ENCODE measurements around the gene RABL6. TPM values are rescaled to one million over a fixed set of nuclear protein-coding genes. Genes with fewer than 3 reads are reported as not detected.
"Not testable (repeated sequence)": the region's sequence is repeated elsewhere in the genome, so short reads cannot be mapped to it uniquely, and the experiment has no call there.

Gene RABL6
- total RNA-seq, 2 experiments from 2014 or later = 74.9 to 82.7 TPM

- Mint-ChIP-seq H3K4me1 (ENCODE audit: low read depth) (no peaks in the 10 kb centered on the region), H3K4me3 (no peak overlapping the region), H3K27me3 (ENCODE audit: low read depth) (no peaks in the 10 kb centered on the region), H3K9me3 (no peaks in the 10 kb centered on the region), H3K27ac (no peak overlapping the region), H3K36me3 (ENCODE audit: low read depth) (peaks cover 10% of the 10 kb centered on the region)
- DNase-seq = no peak
- intact Hi-C loops (cut with micrococcal nuclease) = no loop called here
- CTCF ChIA-PET = no interaction called here
Observed at GRCh38 chr9:136827794-136828473, 20.2 kb downstream of the RABL6 start.

GRCh38 chr9:136828474-136829140 lies 20.9 kb downstream of the RABL6 start:
- peaks cover 8% of the 10 kb centered on the region for H3K36me3 Mint-ChIP-seq (ENCODE audit: low read depth)
- H3K4me3 Mint-ChIP-seq = no peak overlapping the region
- intact Hi-C loops (cut with micrococcal nuclease) = no loop called here
- H3K27me3 Mint-ChIP-seq (ENCODE audit: low read depth) = no peaks in the 10 kb centered on the region
- H3K4me1 Mint-ChIP-seq (ENCODE audit: low read depth) = no peaks in the 10 kb centered on the region
- no peak overlapping the region for H3K27ac Mint-ChIP-seq
- CTCF ChIA-PET = interaction anchor here (0.6 kb wide), 1 partner anchor 38 kb away, joined by 3 read pairs; the partner anchor contains the start of gene TMEM141
- no peaks in the 10 kb centered on the region for H3K9me3 Mint-ChIP-seq
- DNase-seq = no peak

DNA sequence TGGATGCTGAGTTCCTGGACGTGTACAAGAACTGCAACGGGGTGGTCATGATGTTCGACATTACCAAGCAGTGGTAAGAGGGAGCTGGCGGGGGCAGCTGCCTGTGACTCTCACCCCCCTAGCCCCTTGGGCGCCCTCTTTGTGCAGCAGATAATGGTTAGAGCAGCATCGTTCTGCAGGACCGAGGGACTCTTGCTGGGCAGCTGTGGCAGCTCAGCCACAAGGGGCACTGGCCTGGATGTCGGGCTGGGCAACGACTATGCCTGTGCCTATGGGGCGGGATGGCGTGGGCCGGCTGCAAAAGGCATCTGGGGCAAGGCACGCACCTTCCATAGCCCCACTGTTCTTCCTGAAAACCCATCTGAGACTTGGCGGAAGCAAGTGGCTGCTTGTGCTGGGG lies 21.7 kb downstream of the RABL6 start:
- DNase-seq = no peak
- Mint-ChIP-seq H3K27ac (no peak overlapping the region), H3K27me3 (ENCODE audit: low read depth) (no peaks in the 10 kb centered on the region), H3K4me3 (no peak overlapping the region), H3K9me3 (no peaks in the 10 kb centered on the region), H3K36me3 (ENCODE audit: low read depth) (peaks cover 8% of the 10 kb centered on the region), H3K4me1 (ENCODE audit: low read depth) (no peaks in the 10 kb centered on the region)
- intact Hi-C loops (cut with micrococcal nuclease) = no loop called here
- CTCF ChIA-PET = interaction anchor here (0.6 kb wide), 1 partner anchor 38 kb away, joined by 3 read pairs; the partner anchor contains the start of gene TMEM141

DNA sequence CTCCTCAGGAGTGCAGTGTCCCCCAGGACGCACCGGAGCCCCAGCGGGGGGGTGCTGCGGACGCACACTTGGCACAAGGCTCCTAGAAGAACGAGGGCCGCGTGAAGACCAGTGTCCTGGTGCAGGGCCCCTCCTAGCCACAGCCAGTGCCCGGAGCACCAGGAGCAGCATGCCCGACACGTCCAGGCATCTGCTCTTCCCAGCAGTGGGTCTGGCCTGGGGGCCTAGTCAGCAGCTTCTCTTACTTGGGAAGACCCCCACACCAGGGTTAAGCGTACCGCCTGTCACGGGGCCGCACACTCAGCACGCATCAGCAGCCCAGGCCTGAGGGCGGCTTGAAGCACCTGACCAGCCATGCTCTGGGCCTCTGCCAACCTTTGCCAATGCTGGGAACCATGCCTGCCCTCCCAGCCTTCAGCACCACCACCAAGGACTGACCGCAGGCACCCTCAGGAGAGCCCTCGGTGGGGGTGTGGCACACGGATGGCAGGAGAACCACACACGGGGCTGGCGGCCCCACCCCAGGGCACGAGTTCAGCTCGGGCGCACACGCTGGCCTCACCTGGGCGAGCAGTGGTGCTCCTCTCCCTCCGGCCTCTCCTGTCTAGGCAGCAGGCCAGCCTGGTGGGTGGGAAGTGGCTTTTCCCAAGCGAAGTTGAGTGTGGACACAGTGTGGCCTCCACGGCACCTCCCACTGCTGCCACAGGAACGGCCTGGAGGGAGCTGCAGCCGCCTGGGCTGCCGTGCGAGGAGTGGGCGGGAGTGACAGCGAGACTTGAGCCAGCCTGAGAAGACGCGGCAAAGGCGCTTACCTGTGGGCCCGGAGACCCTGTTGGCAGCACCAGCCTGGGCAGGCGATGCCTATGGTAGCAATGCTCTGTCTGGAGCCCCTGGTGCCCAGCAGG lies 22.5 kb downstream of the RABL6 start:
- H3K4me3 Mint-ChIP-seq = no peak overlapping the region
- H3K27ac Mint-ChIP-seq = no peak overlapping the region
- CTCF ChIA-PET = no interaction called here
- intact Hi-C loops (cut with micrococcal nuclease) = no loop called here
- DNase-seq = no peak
- no peaks in the 10 kb centered on the region for H3K27me3 Mint-ChIP-seq (ENCODE audit: low read depth)
- H3K36me3 Mint-ChIP-seq (ENCODE audit: low read depth) = peaks cover 6% of the 10 kb centered on the region
- no peaks in the 10 kb centered on the region for H3K4me1 Mint-ChIP-seq (ENCODE audit: low read depth)
- H3K9me3 Mint-ChIP-seq = no peaks in the 10 kb centered on the region

- Mint-ChIP-seq H3K27me3 (ENCODE audit: low read depth) (no peaks in the 10 kb centered on the region), H3K9me3 (no peaks in the 10 kb centered on the region), H3K27ac (no peak overlapping the region), H3K4me3 (no peak overlapping the region), H3K36me3 (ENCODE audit: low read depth) (peaks cover 6% of the 10 kb centered on the region), H3K4me1 (ENCODE audit: low read depth) (no peaks in the 10 kb centered on the region)
- CTCF ChIA-PET = no interaction called here
- intact Hi-C loops (cut with micrococcal nuclease) = no loop called here
- DNase-seq = no peak
Observed at GRCh38 chr9:136831002-136831719, 23.4 kb downstream of the RABL6 start.

DNA sequence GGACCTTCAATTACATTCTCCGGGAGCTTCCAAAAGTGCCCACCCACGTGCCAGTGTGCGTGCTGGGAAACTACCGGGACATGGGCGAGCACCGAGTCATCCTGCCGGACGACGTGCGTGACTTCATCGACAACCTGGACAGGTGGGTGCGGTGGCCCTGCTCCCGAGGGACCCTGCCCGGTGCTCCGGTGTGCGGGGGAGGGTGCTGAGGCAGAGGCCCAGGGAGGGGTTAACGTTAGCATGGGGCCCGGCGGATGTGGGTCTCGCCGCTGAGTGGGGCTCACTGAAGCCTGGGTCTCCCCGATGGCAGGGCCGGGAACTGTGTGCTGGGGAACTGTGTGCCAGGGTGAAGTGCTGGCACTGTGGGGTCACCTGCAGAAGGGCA lies 24.0 kb downstream of the RABL6 start:
- intact Hi-C loops (cut with micrococcal nuclease) = no loop called here
- no peak overlapping the region for H3K27ac Mint-ChIP-seq
- H3K4me1 Mint-ChIP-seq (ENCODE audit: low read depth) = no peaks in the 10 kb centered on the region
- H3K9me3 Mint-ChIP-seq = no peaks in the 10 kb centered on the region
- CTCF ChIA-PET = no interaction called here
- H3K4me3 Mint-ChIP-seq = no peak overlapping the region
- peaks cover 6% of the 10 kb centered on the region for H3K36me3 Mint-ChIP-seq (ENCODE audit: low read depth)
- no peaks in the 10 kb centered on the region for H3K27me3 Mint-ChIP-seq (ENCODE audit: low read depth)
- no peak for DNase-seq

GRCh38 chr9:136832581-136832980 lies 24.8 kb downstream of the RABL6 start:
- CTCF ChIA-PET = no interaction called here
- Mint-ChIP-seq H3K27me3 (ENCODE audit: low read depth) (no peaks in the 10 kb centered on the region), H3K4me3 (no peak overlapping the region), H3K27ac (no peak overlapping the region), H3K4me1 (ENCODE audit: low read depth) (no peaks in the 10 kb centered on the region), H3K36me3 (ENCODE audit: low read depth) (peaks cover 6% of the 10 kb centered on the region), H3K9me3 (no peaks in the 10 kb centered on the region)
- intact Hi-C loops (cut with micrococcal nuclease) = no loop called here
- DNase-seq = no peak

GRCh38 chr9:136833381-136834048 lies 25.8 kb downstream of the RABL6 start:
- H3K4me1 Mint-ChIP-seq (ENCODE audit: low read depth); intact Hi-C loops (cut with micrococcal nuclease); H3K36me3 Mint-ChIP-seq (ENCODE audit: low read depth); H3K4me3 Mint-ChIP-seq; H3K9me3 Mint-ChIP-seq; DNase-seq; H3K27me3 Mint-ChIP-seq (ENCODE audit: low read depth); H3K27ac Mint-ChIP-seq: not testable (repeated sequence)
- CTCF ChIA-PET = interaction anchor here (1.8 kb wide), 1 partner anchor 18 kb away, joined by 4 read pairs; no protein-coding TSS in a partner anchor

- no peaks in the 10 kb centered on the region for H3K27me3 Mint-ChIP-seq (ENCODE audit: low read depth)
- H3K9me3 Mint-ChIP-seq = no peaks in the 10 kb centered on the region
- H3K27ac Mint-ChIP-seq = no peak overlapping the region
- no peak overlapping the region for H3K4me3 Mint-ChIP-seq
- H3K4me1 Mint-ChIP-seq (ENCODE audit: low read depth) = no peaks in the 10 kb centered on the region
- peaks cover 7% of the 10 kb centered on the region for H3K36me3 Mint-ChIP-seq (ENCODE audit: low read depth)
- CTCF ChIA-PET = interaction anchor here (0.6 to 1.8 kb wide), 4 partner anchors 8 to 401 kb away, joined by 3 to 4 read pairs (median 4); no protein-coding TSS in a partner anchor
- no peak for DNase-seq
- intact Hi-C loops (cut with micrococcal nuclease) = no loop called here
Observed at GRCh38 chr9:136835162-136835931, 27.6 kb downstream of the RABL6 start.

DNA sequence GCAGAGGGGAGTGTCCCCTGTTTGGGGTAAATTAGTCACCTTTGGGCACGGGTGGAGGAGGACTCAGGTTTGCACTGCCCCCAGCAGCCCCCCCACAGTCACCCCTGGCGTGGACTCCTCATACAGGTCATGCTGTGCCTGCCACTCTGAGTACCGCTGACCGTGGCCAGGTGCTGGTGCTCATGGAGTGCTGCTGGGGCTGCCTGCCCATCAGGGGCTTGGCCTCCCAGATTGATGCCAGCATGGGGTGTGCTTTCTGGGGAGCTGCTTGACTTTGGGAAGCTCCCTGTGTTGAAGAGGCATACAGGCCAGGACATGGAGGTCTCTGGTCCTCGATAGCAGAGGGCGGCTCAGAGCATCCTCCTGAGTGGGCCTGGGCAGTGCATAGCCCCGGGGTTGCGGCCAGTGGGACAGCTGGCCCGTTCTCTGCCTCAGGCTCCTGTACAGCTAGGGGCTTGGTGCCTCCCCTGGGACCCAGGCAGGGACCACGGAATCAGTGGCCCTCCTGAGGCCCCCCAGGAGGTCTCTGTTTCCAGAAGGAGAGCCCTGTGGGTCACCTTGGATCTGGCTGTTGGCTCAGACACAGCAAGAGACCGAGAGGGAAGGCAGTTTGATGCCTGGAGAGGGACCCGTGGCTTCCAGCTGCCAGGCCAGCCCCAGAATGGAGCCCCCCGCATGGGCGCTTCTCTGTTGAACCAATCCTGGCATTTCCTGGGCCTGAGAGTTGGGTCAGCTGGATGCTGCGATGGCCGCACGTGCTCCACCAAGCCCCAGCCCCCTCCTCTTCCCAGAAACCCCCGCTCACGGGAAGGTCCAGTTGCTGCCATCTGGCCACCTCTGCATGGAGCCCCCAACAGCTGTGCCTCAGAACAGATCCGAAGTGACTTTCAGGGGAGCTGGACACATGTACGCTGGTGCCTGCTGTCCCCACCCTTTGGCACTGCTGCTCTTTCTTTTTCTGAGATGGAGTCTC lies 28.5 kb downstream of the RABL6 start:
- Mint-ChIP-seq H3K9me3 (no peaks in the 10 kb centered on the region), H3K27me3 (ENCODE audit: low read depth) (no peaks in the 10 kb centered on the region), H3K4me1 (ENCODE audit: low read depth) (no peaks in the 10 kb centered on the region), H3K27ac (no peak overlapping the region), H3K36me3 (ENCODE audit: low read depth) (peaks cover 7% of the 10 kb centered on the region), H3K4me3 (no peak overlapping the region)
- CTCF ChIA-PET = interaction anchor here (0.6 to 0.7 kb wide), 2 partner anchors 17 to 53 kb away, joined by 3 read pairs; no protein-coding TSS in a partner anchor
- no peak for DNase-seq
- intact Hi-C loops (cut with micrococcal nuclease) = no loop called here

All from activated naive CD4-positive, alpha-beta T cell treated with anti-CD3 and anti-CD28 coated beads for 36 hours (primary cell).